GM18868 (cell line): Measurements from ENCODE around the gene QPRT.
"Not testable (repeated sequence)": the region's sequence is repeated elsewhere in the genome, so short reads cannot be mapped to it uniquely, and the experiment has no call there.

Source experiments
- ATAC-seq: cut with Tn5 transposase; IDR thresholded peaks from one replicate; pipeline ENCODE4 v1.9.1; 2021; ENCODE audit warnings: mild to moderate bottlenecking, moderate library complexity; ENCODE audit not compliant: unreplicated experiment

Gene QPRT

GRCh38 chr16:29662000-29662728, 16.8 kb upstream of the QPRT start:
- ATAC-seq: no peak

- no peak for ATAC-seq
Observed at GRCh38 chr16:29662729-29663015, 16.3 kb upstream of the QPRT start.

GRCh38 chr16:29663016-29663806, 15.8 kb upstream of the QPRT start, which contains the start of gene SPN:
TSS of gene SPN (plus strand) at chr16:29663247. CDS start at chr16:29663729, 482 bp downstream.
- ATAC-seq: no peak

GRCh38 chr16:29663807-29664090, 15.2 kb upstream of the QPRT start:
- no peak for ATAC-seq

- no peak for ATAC-seq
Observed at GRCh38 chr16:29664091-29664921, 14.7 kb upstream of the QPRT start.

- ATAC-seq: no peak
Observed at GRCh38 chr16:29665294-29666077, 13.5 kb upstream of the QPRT start.

- ATAC-seq: not testable (repeated sequence)
Observed at GRCh38 chr16:29667322-29667610, 11.7 kb upstream of the QPRT start.

- ATAC-seq: no peak
Observed at GRCh38 chr16:29667755-29668154, 11.2 kb upstream of the QPRT start.

- no peak for ATAC-seq
Observed at GRCh38 chr16:29668267-29668666, 10.7 kb upstream of the QPRT start.

GRCh38 chr16:29673501-29673900, 5.5 kb upstream of the QPRT start:
- ATAC-seq: no peak

- ATAC-seq: no peak
Observed at GRCh38 chr16:29674188-29674587, 4.8 kb upstream of the QPRT start.

GRCh38 chr16:29675811-29676643, 3.0 kb upstream of the QPRT start:
- ATAC-seq: no peak

GRCh38 chr16:29676989-29677785, 1.8 kb upstream of the QPRT start:
- ATAC-seq: no peak

GRCh38 chr16:29680180-29680598, 1.2 kb downstream of the QPRT start:
- ATAC-seq: no peak

GRCh38 chr16:29683543-29684090, 4.6 kb downstream of the QPRT start:
- no peak for ATAC-seq

GRCh38 chr16:29684679-29685078, 5.7 kb downstream of the QPRT start:
- ATAC-seq: no peak

GRCh38 chr16:29686740-29687332, 7.9 kb downstream of the QPRT start:
- no peak for ATAC-seq

- ATAC-seq: no peak
Observed at GRCh38 chr16:29687755-29688154, 8.8 kb downstream of the QPRT start.

GRCh38 chr16:29688172-29688571, 9.2 kb downstream of the QPRT start:
- no peak for ATAC-seq
